HepG2 (cell line): ENCODE measurements around the gene TMEFF1. TPM values are rescaled to one million over a fixed set of nuclear protein-coding genes. Genes with fewer than 3 reads are reported as not detected.
"Not testable (repeated sequence)": the region's sequence is repeated elsewhere in the genome, so short reads cannot be mapped to it uniquely, and the experiment has no call there.

Experiments
- ATAC-seq: fragments of 200-7000 bp; cut with Tn5 transposase; 3 replicates; pipeline ENCODE4 v1.9.1; 2020; ENCODE audit warnings: mild to moderate bottlenecking, moderate library complexity
- BruUV-seq: library from RNA; stranded (reverse); fragments of 400-500 nt; replicated peaks from 2 replicates; lab custom pipeline; 2021; lab: Mats Ljungman, UMichigan
- CTCF ChIA-PET: fragments of 300-600 bp; formaldehyde crosslinking; extraction: SDS; loops from one replicate; lab custom pipeline; 2021; ENCODE audit warnings: low total read pairs, inconsistent platforms, low intra/inter-chr PET ratio; lab: Yijun Ruan, JAX
- POLR2A ChIA-PET: fragments of 350-600 bp; sonication (Branson Sonifier 250); formaldehyde crosslinking; loops from one replicate; lab custom pipeline; 2020; ENCODE audit warnings: antibody characterized with exemption, inconsistent platforms; lab: Yijun Ruan, JAX
- DNase-seq: peaks from one replicate; pipeline ENCODE4 v3.0.0-alpha.2; 2015; ENCODE audit warnings: low spot score
- FAIRE-seq: peaks from 3 replicates; lab custom pipeline; 2011; peaks lifted over from hg19 to GRCh38; lab: Jason Lieb, UNC
- H2AFZ ChIP-seq: one replicate; pipeline ENCODE4 v1.6.1; 2011; ENCODE audit warnings: low read length, inconsistent platforms
- H3K27ac ChIP-seq: fragments of 300-600 bp; 3 replicates; pipeline ENCODE4 v1.8.0; 2011; ENCODE audit warnings: mixed run types, mild to moderate bottlenecking, mixed read lengths, low read length, inconsistent platforms; ENCODE audit not compliant: insufficient read depth; ENCODE audit errors: extremely low read length
- H3K27me3 ChIP-seq, 2 experiments: fragments of 200-600 bp in 1 of 2; 2 replicates in 1 of 2; 3 replicates in 1 of 2; pipeline versions ENCODE4 v1.6.0 to v1.8.0; 2011; ENCODE audit warnings: low read length in 2 of 2, mild to moderate bottlenecking in 2 of 2, moderate library complexity in 2 of 2, inconsistent platforms in 1 of 2; ENCODE audit not compliant: insufficient read depth in 2 of 2, control insufficient read depth in 1 of 2
- H3K36me3 ChIP-seq, 2 experiments: fragments of 200-600 bp in 1 of 2; replicated peaks in 1 of 2; 2 replicates in 1 of 2; 3 replicates in 1 of 2; pipeline versions ENCODE4 v1.5.1 to v1.8.0; 2011; ENCODE audit warnings: low read length in 2 of 2, inconsistent platforms in 1 of 2; ENCODE audit not compliant: insufficient read depth in 2 of 2, control insufficient read depth in 1 of 2
- H3K4me1 ChIP-seq: 2 replicates; pipeline ENCODE4 v1.5.1; 2012; ENCODE audit warnings: low read length, inconsistent platforms; ENCODE audit not compliant: insufficient read depth
- H3K4me2 ChIP-seq: 2 replicates; pipeline ENCODE4 v1.6.0; 2011; ENCODE audit warnings: low read depth, low read length, inconsistent platforms
- H3K4me3 ChIP-seq, 3 experiments: fragments of 200-600 bp in 1 of 3; sonication (generic), shearing (Covaris generic) in 1 of 3; replicated peaks in 1 of 3; 2 replicates each; pipeline ENCODE4 v1.5.1; 2011 to 2016; ENCODE audit warnings: low read length in 3 of 3, inconsistent platforms in 2 of 3, low read depth in 2 of 3, mild to moderate bottlenecking in 2 of 3, control low read depth in 1 of 3, mixed read lengths in 1 of 3; ENCODE audit not compliant: insufficient read depth in 1 of 3
- H3K79me2 ChIP-seq: one replicate; pipeline ENCODE4 v1.6.1; 2011; ENCODE audit warnings: low read length, inconsistent platforms; ENCODE audit not compliant: insufficient read depth
- H3K9ac ChIP-seq: 2 replicates; pipeline ENCODE4 v1.6.0; 2011; ENCODE audit warnings: mild to moderate bottlenecking, low read depth, low read length, inconsistent platforms; ENCODE audit not compliant: insufficient read depth
- H3K9me3 ChIP-seq: 2 replicates; pipeline ENCODE4 v1.5.1; 2012; ENCODE audit warnings: mild to moderate bottlenecking, low read length
- H4K20me1 ChIP-seq: 2 replicates; pipeline ENCODE4 v1.6.0; 2011; ENCODE audit warnings: inconsistent platforms, mild to moderate bottlenecking, low read length, moderate library complexity; ENCODE audit not compliant: insufficient read depth
- KIAA2018 ChIP-seq: sonication (generic); formaldehyde crosslinking; IDR thresholded peaks from 2 replicates; pipeline ENCODE4 v1.5.0; 2020; ENCODE audit warnings: mild to moderate bottlenecking, missing genetic modification reagents, borderline replicate concordance
- MTERF4 ChIP-seq: sonication (generic); formaldehyde crosslinking; IDR thresholded peaks from 2 replicates; pipeline ENCODE4 v1.8.0; 2023; ENCODE audit warnings: mild to moderate bottlenecking, missing genetic modification reagents
- RFXAP ChIP-seq: sonication (generic); formaldehyde crosslinking; IDR thresholded peaks from 2 replicates; pipeline ENCODE4 v1.4.0; 2020; ENCODE audit warnings: missing genetic modification reagents, borderline replicate concordance
- ZNF281 ChIP-seq: sonication (generic); formaldehyde crosslinking; IDR thresholded peaks from 2 replicates; pipeline ENCODE4 v1.4.0; 2020; ENCODE audit warnings: missing genetic modification reagents, borderline replicate concordance
- WGBS: methylation state at CpG from one replicate; pipeline ENCODE4 v1.1.6; 2017; ENCODE audit warnings: low lambda C conversion rate; 5-methylcytosine and 5-hydroxymethylcytosine counted together
- in situ Hi-C: cut with HindIII; loops from 2 replicates; pipeline ENCODE4 v1.10.0; 2017; ENCODE audit warnings: low pct_unique_long_range_greater_than_20kb; ENCODE audit not compliant: extremely low pct_ligation_motif_present
- intact Hi-C: fragments of 100-400 bp; cut with micrococcal nuclease; formaldehyde crosslinking; loops from one replicate; pipeline ENCODE4 v1.10.0; 2022; ENCODE audit not compliant: unreplicated experiment
- polyA plus RNA-seq, 8 experiments: library from polyadenylated mRNA; depleted of rRNA in 3 of 8; stranded (reverse) in 7 of 8; unstranded in 1 of 8; fragments of >200 nt; fragmentation: Illumina TruSeq in 4 of 8; extraction: Trizol in 4 of 8; gene quantifications; 2 replicates each; pipeline versions ENCODE4 v1.2.1 to v1.2.3, GENCODE V29; 2011 to 2016; ENCODE audit warnings: low read depth in 4 of 8, missing spikeins in 1 of 8, mixed read lengths in 1 of 8; ENCODE audit not compliant: insufficient read depth in 1 of 8
- total RNA-seq, 5 experiments: library from RNA; depleted of rRNA; stranded (reverse); fragments of >200 nt; fragmentation: Illumina TruSeq; extraction: Trizol; gene quantifications; 2 replicates each; pipeline ENCODE4 v1.2.3, GENCODE V29; 2016; ENCODE audit warnings: low read depth in 1 of 5

TMEFF1 gene
- total and polyA plus RNA-seq, 2 of the 13 experiments (the other 11 are each of a cell fraction or from before 2014, with no cell fraction given) = 0.87 to 1.9 TPM

- H3K4me1 ChIP-seq, H4K20me1 ChIP-seq, BruUV-seq, H3K27ac ChIP-seq, DNase-seq, H3K9ac ChIP-seq, H3K4me3 ChIP-seq, H3K36me3 ChIP-seq, H3K79me2 ChIP-seq, POLR2A ChIA-PET, H3K4me2 ChIP-seq, H3K9me3 ChIP-seq, H2AFZ ChIP-seq, H3K27me3 ChIP-seq, intact Hi-C loops, ATAC-seq, CTCF ChIA-PET, in situ Hi-C loops, FAIRE-seq: not testable (repeated sequence)
- 83% methylated on average over 26 of the region's 30 CpGs for WGBS
- TF ChIP-seq ZNF281 (CRISPR knock-in tag) = peak; percentile 47; the same call in 1 of the 2 replicates
These were observed 54.3 kb downstream of the TMEFF1 start for GRCh38 chr9:100527180-100527794.

GRCh38 chr9:100534401-100534800 lies 61.5 kb downstream of the TMEFF1 start:
- Histone ChIP-seq H3K4me2 (no peak overlapping the region), H3K27ac (no peak overlapping the region), H3K36me3 (no peaks in the 10 kb centered on the region), H3K27me3 (no peaks in the 10 kb centered on the region; a peak in 1 of 5 replicates), H3K9me3 (no peaks in the 10 kb centered on the region), H3K79me2 (no peaks in the 10 kb centered on the region), H3K4me3 (no peak overlapping the region), H4K20me1 (no peaks in the 10 kb centered on the region), H2AFZ (no peak overlapping the region), H3K9ac (no peak overlapping the region), H3K4me1 (peaks cover 15% of the 10 kb centered on the region)
- FAIRE-seq (no peak), ATAC-seq (no peak), DNase-seq (no peak)
- intact Hi-C loops = no loop called here
- WGBS = 56% methylated on average over 4 of the region's 4 CpGs
- POLR2A ChIA-PET = no interaction called here
- CTCF ChIA-PET = no interaction called here
- no TSS peak for BruUV-seq
- in situ Hi-C loops = no loop called here
- no peak for TF ChIP-seq MTERF4 (CRISPR knock-in tag)
- no peak for TF ChIP-seq KIAA2018 (CRISPR knock-in tag)
- TF ChIP-seq RFXAP (CRISPR knock-in tag) = no peak
